NCI-H69 (cell line): Measurements from ENCODE around the gene KRTAP5-11.
"Not testable (repeated sequence)": the region's sequence is repeated elsewhere in the genome, so short reads cannot be mapped to it uniquely, and the experiment has no call there.

Experiments used
- DNase-seq: peaks from one replicate; lab custom pipeline; 2025; lab: John Stamatoyannopoulos, UW

Gene KRTAP5-11, protein sequence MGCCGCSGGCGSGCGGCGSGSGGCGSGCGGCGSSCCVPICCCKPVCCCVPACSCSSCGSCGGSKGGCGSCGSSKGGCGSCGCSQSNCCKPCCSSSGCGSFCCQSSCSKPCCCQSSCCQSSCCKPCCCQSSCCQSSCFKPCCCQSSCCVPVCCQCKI

GRCh38 chr11:71582309-71582895 lies at the start of gene KRTAP5-11:
TSS of gene KRTAP5-11 (minus strand) at chr11:71582875. CDS start at chr11:71582837, 38 bp downstream.
- no peak for DNase-seq

DNA sequence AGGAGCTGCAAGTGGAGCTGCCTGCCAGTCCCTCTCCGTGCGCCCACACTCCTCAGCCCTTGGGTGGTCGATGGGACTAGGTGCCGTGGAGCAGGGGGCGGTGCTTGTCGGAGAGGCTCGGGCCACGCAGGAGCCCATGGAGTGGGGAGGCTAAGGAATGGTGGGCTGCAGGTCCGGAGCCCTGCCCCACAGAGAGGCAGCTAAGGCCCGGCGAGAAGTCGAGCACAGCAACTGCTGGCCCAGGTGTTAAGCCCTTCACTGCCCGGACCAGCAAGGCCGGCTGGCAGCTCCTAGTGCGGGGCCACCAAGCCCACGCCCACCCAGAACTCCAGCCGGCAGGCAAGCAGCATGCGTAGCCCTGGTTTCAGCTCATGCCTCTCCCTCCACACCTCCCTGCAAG lies 48.9 kb upstream of the KRTAP5-11 start:
- not testable (repeated sequence) for DNase-seq

DNA sequence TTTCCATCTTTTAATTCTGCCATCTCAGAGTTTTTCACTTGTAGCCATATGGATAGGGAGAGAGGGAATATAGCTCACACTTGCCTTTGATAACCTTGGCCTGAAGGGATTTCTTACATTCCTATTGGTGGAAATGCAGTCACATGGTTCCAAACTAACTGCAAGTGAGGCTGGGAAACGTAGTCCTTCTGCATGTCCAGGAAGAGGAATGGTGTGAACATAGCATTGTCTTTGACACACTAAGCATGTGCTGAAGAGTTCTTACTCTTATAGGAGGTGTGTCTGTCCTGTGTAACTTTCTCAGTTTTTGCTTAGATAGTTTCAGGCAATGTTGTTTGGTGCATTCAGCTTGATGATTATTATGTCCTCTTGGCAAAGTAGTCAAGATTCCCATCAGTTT lies 47.4 kb upstream of the KRTAP5-11 start:
- not testable (repeated sequence) for DNase-seq

GRCh38 chr11:71628943-71629342 lies 46.3 kb upstream of the KRTAP5-11 start:
- DNase-seq = not testable (repeated sequence)

GRCh38 chr11:71623226-71623625 lies 40.6 kb upstream of the KRTAP5-11 start:
- DNase-seq = not testable (repeated sequence)

DNA sequence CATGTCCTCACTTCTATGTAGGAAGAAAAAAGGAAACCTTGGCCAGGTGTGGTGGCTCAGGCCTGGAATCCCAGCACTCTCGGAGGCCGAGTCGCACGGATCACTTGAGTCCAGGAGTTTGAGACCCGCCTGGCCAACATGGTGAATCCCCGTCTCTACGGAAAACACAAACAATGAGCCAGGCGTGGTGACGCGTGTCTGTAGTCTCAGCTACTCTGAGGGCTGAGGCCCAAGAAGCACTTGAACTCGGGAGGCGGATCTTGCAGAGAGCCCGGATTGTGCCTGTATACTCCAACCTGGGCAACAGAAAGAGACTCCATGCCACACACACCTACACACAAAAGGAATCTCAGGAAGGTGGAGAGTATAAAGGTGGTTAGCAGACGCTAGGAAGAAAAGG lies 39.9 kb upstream of the KRTAP5-11 start:
- DNase-seq = not testable (repeated sequence)

DNA sequence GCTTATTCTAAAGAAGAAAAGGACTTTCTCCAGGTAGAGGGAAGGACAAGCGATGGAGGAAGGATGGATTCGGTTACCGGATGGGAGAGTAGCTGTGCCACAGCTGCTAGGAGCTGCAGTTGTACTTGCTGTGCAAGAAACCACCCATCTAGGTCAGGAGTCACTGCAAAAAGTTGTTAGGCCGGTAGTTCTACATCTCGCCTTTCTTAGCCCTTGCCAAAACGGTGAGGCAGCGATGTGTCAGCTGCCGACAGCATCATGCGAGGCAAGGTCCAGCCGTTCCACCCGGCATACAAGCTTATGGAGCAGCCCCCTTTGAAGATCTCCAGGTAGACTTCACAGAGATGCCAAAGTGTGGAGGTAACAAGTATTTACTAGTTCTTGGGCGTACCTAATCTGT lies 32.3 kb upstream of the KRTAP5-11 start:
- not testable (repeated sequence) for DNase-seq

DNA sequence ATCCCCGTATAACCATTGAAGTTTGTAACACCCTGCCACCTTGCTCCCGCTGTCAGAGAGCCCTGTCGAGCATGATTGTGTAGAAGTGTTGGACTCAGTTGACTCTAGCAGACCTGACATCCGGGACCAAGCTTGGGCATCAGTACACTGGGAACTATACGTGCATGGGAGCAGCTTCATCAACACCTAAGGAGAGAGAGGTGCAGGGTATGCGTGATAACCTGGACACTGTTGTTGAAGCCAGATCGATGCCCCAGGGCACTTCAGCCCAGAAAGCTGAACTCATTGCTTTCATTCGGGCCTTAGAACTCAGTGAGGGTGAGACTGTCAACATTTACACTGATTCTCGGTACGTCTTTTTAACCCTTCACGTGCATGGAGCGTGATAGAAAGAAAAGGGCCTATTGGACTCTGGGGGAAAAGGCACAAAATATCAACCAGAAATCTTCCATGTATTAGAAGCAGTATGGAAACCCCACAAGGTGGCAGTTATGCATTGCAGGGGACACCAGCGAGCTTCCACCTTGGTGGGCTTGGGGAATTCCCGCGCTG lies 31.8 kb upstream of the KRTAP5-11 start:
- not testable (repeated sequence) for DNase-seq

- not testable (repeated sequence) for DNase-seq
These were observed 31.3 kb upstream of the KRTAP5-11 start for GRCh38 chr11:71613931-71614330.

- DNase-seq = not testable (repeated sequence)
These were observed 28.7 kb upstream of the KRTAP5-11 start for GRCh38 chr11:71611218-71611910.

- not testable (repeated sequence) for DNase-seq
These were observed 25.6 kb upstream of the KRTAP5-11 start for GRCh38 chr11:71608272-71608671.

DNA sequence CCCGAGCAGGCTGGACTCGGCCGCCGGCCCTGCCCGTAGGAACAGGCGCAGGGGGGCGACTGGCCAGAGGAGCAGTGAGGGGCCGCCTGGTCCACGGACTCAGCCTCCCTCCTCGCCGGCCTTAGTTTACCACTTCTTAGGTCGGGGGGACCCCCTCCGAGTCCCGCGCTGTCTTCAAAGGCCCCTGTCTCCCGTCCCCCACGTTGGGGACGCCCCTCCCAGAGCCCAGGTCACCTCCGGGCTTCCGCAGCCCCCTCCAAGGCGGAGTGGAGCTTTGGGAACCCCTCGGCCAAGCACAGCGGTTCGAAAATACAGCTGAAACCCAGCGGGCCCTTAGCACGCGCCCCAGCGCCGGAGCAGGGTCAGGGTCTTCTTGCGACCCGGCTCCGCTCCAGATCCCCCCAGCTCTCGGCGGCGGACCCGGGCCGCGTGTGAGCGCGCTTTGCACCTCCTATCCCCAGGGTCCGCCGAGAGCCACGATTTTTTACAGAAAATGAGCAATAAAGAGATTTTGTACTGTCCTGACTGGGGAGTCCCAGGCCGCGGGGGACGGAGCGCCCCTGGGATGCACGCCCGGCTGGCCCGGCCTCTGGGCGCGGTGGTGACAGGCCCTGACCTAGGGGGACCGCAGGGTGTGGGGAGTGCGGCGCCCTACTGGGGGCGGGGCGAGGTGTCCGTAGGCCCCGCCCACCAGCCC lies 25.0 kb upstream of the KRTAP5-11 start:
- DNase-seq = not testable (repeated sequence)

DNA sequence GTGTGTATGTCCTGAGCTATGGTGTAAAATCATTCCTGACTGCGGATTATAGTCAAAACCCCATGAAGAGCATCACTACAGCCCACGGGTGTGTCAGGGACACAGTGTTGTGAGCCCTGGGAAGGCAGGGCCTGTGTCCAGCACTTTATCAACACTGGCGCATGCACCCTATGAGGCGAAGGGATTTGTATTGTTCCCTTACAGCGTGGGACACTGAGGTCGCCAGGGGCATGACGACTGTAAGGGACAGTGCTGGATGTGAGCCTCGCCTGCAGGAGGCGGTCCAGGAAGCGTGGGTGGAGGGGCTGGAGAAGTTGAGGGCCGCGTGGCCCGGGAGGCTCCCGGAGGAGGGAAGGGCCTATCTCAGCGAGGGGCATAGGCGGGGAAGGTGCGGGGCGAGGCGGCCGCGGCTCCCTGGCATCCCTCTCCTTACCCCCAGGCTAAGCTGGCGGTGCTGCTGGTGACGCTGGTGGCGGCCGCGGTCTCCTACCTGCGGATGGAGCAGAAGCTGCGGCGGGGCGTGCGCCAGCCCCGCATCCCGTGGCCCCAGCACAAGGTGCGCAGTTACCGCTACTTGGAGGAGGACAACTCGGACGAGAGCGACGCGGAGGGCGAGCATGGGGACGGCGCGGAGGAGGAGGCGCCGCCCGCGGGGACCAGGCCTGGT lies 24.3 kb upstream of the KRTAP5-11 start:
- DNase-seq = not testable (repeated sequence)

GRCh38 chr11:71604798-71605488 lies 22.3 kb upstream of the KRTAP5-11 start:
- DNase-seq = not testable (repeated sequence)

- DNase-seq = not testable (repeated sequence)
These were observed 20.5 kb upstream of the KRTAP5-11 start for GRCh38 chr11:71603221-71603620.

DNA sequence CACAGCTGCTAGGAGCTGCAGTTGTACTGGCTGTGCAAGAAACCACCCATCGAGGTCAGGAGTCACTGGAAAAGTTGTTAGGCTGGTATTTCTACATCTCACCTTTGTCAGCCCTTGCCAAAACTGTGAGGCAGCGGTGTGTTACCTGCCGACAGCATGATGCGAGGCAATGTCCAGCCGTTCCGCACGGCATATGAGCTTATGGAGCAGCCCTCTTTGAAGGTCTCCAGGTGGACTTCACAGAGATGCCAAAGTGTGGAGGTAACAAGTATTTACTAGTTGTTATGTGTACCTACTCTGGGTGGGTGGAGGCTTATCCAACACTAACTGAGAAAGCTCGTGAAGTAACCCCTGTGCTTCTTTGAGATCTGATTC lies 6.9 kb upstream of the KRTAP5-11 start:
- not testable (repeated sequence) for DNase-seq

DNA sequence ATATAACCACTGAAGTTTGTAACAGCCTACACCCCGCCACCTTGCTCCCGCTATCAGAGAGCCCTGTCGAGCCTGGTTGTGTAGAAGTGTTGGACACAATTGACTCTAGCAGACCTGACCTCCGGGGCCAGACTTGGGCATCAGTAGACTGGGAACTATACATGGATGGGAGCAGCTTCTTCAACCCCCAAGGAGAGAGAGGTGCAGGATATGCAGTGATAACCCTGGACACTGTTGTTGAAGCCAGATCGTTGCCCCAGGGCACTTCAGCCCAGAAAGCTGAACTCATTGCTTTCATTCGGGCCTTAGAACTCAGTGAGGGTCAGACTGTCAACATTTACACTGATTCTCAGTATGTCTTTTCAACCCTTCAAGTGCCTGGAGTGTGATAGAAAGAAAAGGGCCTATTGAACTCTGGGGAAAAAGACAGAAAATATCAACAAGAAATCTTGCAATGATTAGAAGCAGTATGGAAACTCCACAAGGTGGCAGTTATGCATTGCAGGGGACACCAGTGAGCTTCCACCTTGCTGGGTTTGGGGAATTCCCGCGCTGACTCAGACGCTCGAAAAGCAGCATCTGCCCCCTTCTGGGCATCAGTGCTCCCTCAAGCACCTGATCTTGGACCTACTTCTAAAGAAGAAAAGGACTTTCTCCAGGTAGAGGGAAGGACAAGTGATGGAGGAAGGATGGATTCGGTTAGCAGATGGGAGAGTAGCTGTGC lies 6.3 kb upstream of the KRTAP5-11 start:
- not testable (repeated sequence) for DNase-seq

- not testable (repeated sequence) for DNase-seq
These were observed 5.6 kb upstream of the KRTAP5-11 start for GRCh38 chr11:71588314-71588713.

GRCh38 chr11:71585673-71586072 lies 3.0 kb upstream of the KRTAP5-11 start:
- not testable (repeated sequence) for DNase-seq

DNA sequence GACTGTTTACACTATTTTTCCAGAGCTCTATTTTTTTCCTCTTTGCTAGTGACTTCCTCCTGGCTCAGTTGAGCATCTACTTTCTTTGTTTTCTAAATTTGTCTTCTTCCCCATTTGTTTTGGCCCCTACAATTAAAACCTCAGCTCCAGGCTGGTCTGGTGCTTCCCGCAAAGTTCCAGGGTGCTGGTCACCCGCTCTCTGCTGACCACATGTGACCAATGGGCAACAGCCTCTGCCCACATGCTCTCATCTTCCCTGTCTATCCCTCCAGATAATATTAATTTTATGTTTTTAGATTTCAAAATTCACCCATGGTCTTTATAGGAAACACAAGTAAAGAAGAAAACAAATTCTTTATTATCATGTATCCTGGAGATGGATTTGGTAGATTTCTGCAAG lies 294 bp upstream of the KRTAP5-11 start:
- not testable (repeated sequence) for DNase-seq
